Measurements from ENCODE around the gene IL32.

Gene IL32

GRCh38 chr16:3088450-3088849, 23.0 kb downstream of the IL32 start:
- in situ Hi-C loops (cut with MboI; ENCODE audit: low sequenced_read_pairs): no loop called here

- in situ Hi-C loops (cut with MboI; ENCODE audit: low sequenced_read_pairs): no loop called here
These were observed 23.7 kb downstream of the IL32 start for GRCh38 chr16:3088925-3089716.

GRCh38 chr16:3089717-3090592, 24.5 kb downstream of the IL32 start:
- in situ Hi-C loops (cut with MboI; ENCODE audit: low sequenced_read_pairs): no loop called here

GRCh38 chr16:3091551-3091950, 26.1 kb downstream of the IL32 start:
- in situ Hi-C loops (cut with MboI; ENCODE audit: low sequenced_read_pairs): no loop called here

GRCh38 chr16:3092501-3092941, 27.1 kb downstream of the IL32 start:
- in situ Hi-C loops (cut with MboI; ENCODE audit: low sequenced_read_pairs): no loop called here

GRCh38 chr16:3094289-3095027, 29.0 kb downstream of the IL32 start:
- in situ Hi-C loops (cut with MboI; ENCODE audit: low sequenced_read_pairs): no loop called here

GRCh38 chr16:3095869-3096268, 30.4 kb downstream of the IL32 start:
- in situ Hi-C loops (cut with MboI; ENCODE audit: low sequenced_read_pairs): no loop called here

GRCh38 chr16:3096362-3096761, 30.9 kb downstream of the IL32 start:
- in situ Hi-C loops (cut with MboI; ENCODE audit: low sequenced_read_pairs): no loop called here

- in situ Hi-C loops (cut with MboI; ENCODE audit: low sequenced_read_pairs): no loop called here
These were observed 31.8 kb downstream of the IL32 start for GRCh38 chr16:3097266-3097665.

GRCh38 chr16:3098459-3099394, 33.3 kb downstream of the IL32 start, which contains the start of gene ZSCAN10:
Gene ZSCAN10 (minus strand): TSS chr16:3099294. CDS start chr16:3092937, 6,357 bp downstream.
- in situ Hi-C loops (cut with MboI; ENCODE audit: low sequenced_read_pairs): no loop called here

GRCh38 chr16:3099395-3099731, 33.9 kb downstream of the IL32 start:
- in situ Hi-C loops (cut with MboI; ENCODE audit: low sequenced_read_pairs): no loop called here

- in situ Hi-C loops (cut with MboI; ENCODE audit: low sequenced_read_pairs): no loop called here
These were observed 34.5 kb downstream of the IL32 start for GRCh38 chr16:3099732-3100499.

- in situ Hi-C loops (cut with MboI; ENCODE audit: low sequenced_read_pairs): no loop called here
These were observed 35.8 kb downstream of the IL32 start for GRCh38 chr16:3101018-3101840.

GRCh38 chr16:3101841-3102470, 36.5 kb downstream of the IL32 start:
- in situ Hi-C loops (cut with MboI; ENCODE audit: low sequenced_read_pairs): no loop called here

GRCh38 chr16:3106205-3106928, 40.9 kb downstream of the IL32 start:
- in situ Hi-C loops (cut with MboI; ENCODE audit: low sequenced_read_pairs): no loop called here

- in situ Hi-C loops (cut with MboI; ENCODE audit: low sequenced_read_pairs): no loop called here
These were observed 46.8 kb downstream of the IL32 start, which contains the start of gene ZNF205 for GRCh38 chr16:3112058-3112880. Gene ZNF205 (plus strand): TSS chr16:3112586. CDS start chr16:3113431, 845 bp downstream.

Data from HL-60/S4 (cell line).